Esophagus muscularis mucosa (tissue), 4 donors: Measurements from ENCODE around the gene HPS4. TPM values are rescaled to one million over a fixed set of nuclear protein-coding genes. Genes with fewer than 3 reads are reported as not detected.

Source experiments
- DNase-seq: peaks from one replicate; pipeline ENCODE4 v3.0.0-alpha.2; 2017; ENCODE audit errors: extremely low spot score
- H3K27ac ChIP-seq, 4 donors: fragments of 200-600 bp; sonication (generic); replicated peaks in 1 of 4; 1 replicate in 3 of 4; 2 replicates in 1 of 4; pipeline ENCODE4 v1.5.1; 2016 to 2019; ENCODE audit warnings: mild to moderate bottlenecking in 1 of 4
- H3K27me3 ChIP-seq, 4 donors: fragments of 200-600 bp; sonication (generic); one replicate each; pipeline versions ENCODE4 v1.5.1 to v1.6.0; 2016 to 2019
- H3K36me3 ChIP-seq, 4 donors: fragments of 200-600 bp; sonication (generic); one replicate each; pipeline ENCODE4 v1.5.1; 2016 to 2019
- H3K4me1 ChIP-seq, 4 donors: fragments of 200-600 bp; sonication (generic); one replicate each; pipeline ENCODE4 v1.5.1; 2016 to 2019
- H3K4me3 ChIP-seq, 4 donors: fragments of 200-600 bp; sonication (generic); 1 replicate in 2 of 4; 2 replicates in 2 of 4; pipeline ENCODE4 v1.5.1; 2016 to 2019; ENCODE audit warnings: mild to moderate bottlenecking in 4 of 4, moderate library complexity in 1 of 4
- H3K9me3 ChIP-seq, 4 donors: fragments of 200-600 bp; sonication (generic); 1 replicate in 3 of 4; 2 replicates in 1 of 4; pipeline ENCODE4 v1.5.1; 2016 to 2019
- EP300 ChIP-seq: sonication (generic); formaldehyde crosslinking; IDR thresholded peaks from one replicate; pipeline ENCODE4 v1.6.1; 2017; ENCODE audit warnings: antibody characterized with exemption
- POLR2A ChIP-seq: fragments of 450-650 bp; IDR thresholded peaks from one replicate; pipeline ENCODE4 v1.6.1; 2017; ENCODE audit warnings: antibody characterized with exemption, moderate library complexity, mild to moderate bottlenecking, low read depth
- POLR2AphosphoS5 ChIP-seq, 2 donors: sonication (generic); formaldehyde crosslinking; IDR thresholded peaks; one replicate each; pipeline ENCODE4 v1.6.1; 2017; ENCODE audit warnings: antibody characterized with exemption in 2 of 2
- WGBS: methylation state at CpG from one replicate; pipeline ENCODE4 v1.1.5; 2018; 5-methylcytosine and 5-hydroxymethylcytosine counted together
- intact Hi-C: fragments of 100-400 bp; cut with DNase I; formaldehyde crosslinking; loops from one replicate; pipeline ENCODE4 v1.15.1; 2023
- total RNA-seq, 4 donors: library from RNA; depleted of rRNA; stranded (reverse); fragments of >200 nt; gene quantifications; one replicate each; pipeline versions ENCODE4 v1.1.0 to v1.2.1, GENCODE V29; 2016
- TF ChIP-seq, protein P1 (sequence below), 3 experiments: fragments of 200-600 bp in 2 of 3; fragments of 450-650 bp in 1 of 3; sonication (generic) in 2 of 3; IDR thresholded peaks; one replicate each; pipeline ENCODE4 v1.5.1; 2017 to 2019; ENCODE audit warnings: antibody characterized with exemption in 3 of 3, mild to moderate bottlenecking in 2 of 3, moderate library complexity in 1 of 3

HPS4 gene
- total RNA-seq, 4 donors from 2014 or later, result 15.4 to 17.9 (median 17.5) TPM

- intact Hi-C loops, result no loop called here
- no peak overlapping the region for H3K4me3 ChIP-seq
- H3K4me1 ChIP-seq, result peaks cover 0 to under 1% (median under 1%) of the 10 kb centered on the region in 4 donors
- peaks cover 34 to 83% (median 77%) of the 10 kb centered on the region in 4 donors for H3K36me3 ChIP-seq
- 86% methylated on average over 5 of the region's 5 CpGs for WGBS
- TF ChIP-seq POLR2A (no peak), EP300 (no peak), POLR2AphosphoS5 (IDR thresholded peaks at IDR 0.05) (no peak)
- TF ChIP-seq, protein P1, sequence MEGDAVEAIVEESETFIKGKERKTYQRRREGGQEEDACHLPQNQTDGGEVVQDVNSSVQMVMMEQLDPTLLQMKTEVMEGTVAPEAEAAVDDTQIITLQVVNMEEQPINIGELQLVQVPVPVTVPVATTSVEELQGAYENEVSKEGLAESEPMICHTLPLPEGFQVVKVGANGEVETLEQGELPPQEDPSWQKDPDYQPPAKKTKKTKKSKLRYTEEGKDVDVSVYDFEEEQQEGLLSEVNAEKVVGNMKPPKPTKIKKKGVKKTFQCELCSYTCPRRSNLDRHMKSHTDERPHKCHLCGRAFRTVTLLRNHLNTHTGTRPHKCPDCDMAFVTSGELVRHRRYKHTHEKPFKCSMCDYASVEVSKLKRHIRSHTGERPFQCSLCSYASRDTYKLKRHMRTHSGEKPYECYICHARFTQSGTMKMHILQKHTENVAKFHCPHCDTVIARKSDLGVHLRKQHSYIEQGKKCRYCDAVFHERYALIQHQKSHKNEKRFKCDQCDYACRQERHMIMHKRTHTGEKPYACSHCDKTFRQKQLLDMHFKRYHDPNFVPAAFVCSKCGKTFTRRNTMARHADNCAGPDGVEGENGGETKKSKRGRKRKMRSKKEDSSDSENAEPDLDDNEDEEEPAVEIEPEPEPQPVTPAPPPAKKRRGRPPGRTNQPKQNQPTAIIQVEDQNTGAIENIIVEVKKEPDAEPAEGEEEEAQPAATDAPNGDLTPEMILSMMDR (IDR thresholded peaks at IDR 0.05), result no peak
- no peak for DNase-seq
- no peaks in the 10 kb centered on the region for H3K27me3 ChIP-seq
- H3K27ac ChIP-seq, result no peak overlapping the region
- no peaks in the 10 kb centered on the region for H3K9me3 ChIP-seq
Measured at GRCh38 chr22:26453812-26454500, 29.6 kb downstream of the HPS4 start.

- Histone ChIP-seq H3K27me3 (no peaks in the 10 kb centered on the region), H3K9me3 (no peaks in the 10 kb centered on the region), H3K4me1 (peaks cover 0 to 7% (median 4%) of the 10 kb centered on the region in 4 donors), H3K27ac (no peak overlapping the region), H3K4me3 (no peak overlapping the region), H3K36me3 (peaks cover 32 to 75% (median 72%) of the 10 kb centered on the region in 4 donors)
- no peak for DNase-seq
- WGBS, result 95% methylated on average over 9 of the region's 9 CpGs
- TF ChIP-seq POLR2A (no peak), POLR2AphosphoS5 (IDR thresholded peaks at IDR 0.05) (no peak), EP300 (no peak)
- TF ChIP-seq, protein P1 (IDR thresholded peaks at IDR 0.05), result no peak
- intact Hi-C loops, result no loop called here
Measured at GRCh38 chr22:26453216-26453615, 30.4 kb downstream of the HPS4 start.

DNA sequence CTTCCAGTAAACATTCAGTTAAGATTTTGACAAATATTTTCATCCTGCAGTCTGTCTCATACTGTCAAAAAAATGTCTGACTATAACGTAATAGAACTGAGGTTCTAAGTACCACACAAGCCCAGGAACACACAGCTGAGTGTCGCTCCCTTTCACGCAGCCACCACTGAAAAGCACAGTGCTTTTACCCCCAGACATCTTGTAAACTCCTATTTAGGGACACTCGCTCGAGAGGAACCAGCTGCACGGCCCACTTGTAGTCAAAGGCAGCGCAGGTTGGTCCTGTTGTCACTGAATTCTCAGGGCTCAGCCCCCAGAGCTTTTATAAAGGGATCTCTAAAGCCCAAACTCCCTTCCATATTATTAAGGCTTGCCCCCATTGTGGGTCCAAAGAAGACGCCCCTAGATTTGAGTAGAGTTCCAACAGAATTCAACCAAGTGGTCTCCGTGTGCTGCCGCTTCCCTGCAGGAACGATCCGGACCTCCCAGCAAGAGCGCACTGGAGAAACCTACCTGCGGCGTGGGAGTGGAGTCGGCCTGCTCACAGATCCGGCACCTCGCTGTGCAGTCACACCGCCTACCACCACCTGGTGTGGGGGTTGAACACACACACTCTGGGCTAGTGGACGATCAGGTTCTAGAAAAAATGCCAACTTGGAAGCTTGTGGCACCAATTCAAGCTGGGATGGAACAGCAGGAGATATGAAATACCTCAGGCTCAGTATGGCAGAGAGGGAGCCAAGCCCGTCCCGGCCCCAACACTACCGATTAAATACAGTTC, 31.2 kb downstream of the HPS4 start:
- Histone ChIP-seq H3K4me3 (no peak overlapping the region), H3K36me3 (peaks cover 24 to 67% (median 64%) of the 10 kb centered on the region in 4 donors), H3K27ac (no peak overlapping the region), H3K27me3 (no peaks in the 10 kb centered on the region), H3K4me1 (peaks cover 0 to 15% (median 8%) of the 10 kb centered on the region in 4 donors), H3K9me3 (no peaks in the 10 kb centered on the region)
- TF ChIP-seq POLR2AphosphoS5 (IDR thresholded peaks at IDR 0.05), result no peak
- no peak for TF ChIP-seq POLR2A
- TF ChIP-seq EP300, result no peak
- TF ChIP-seq, protein P1 (IDR thresholded peaks at IDR 0.05), result no peak
- intact Hi-C loops, result no loop called here
- DNase-seq, result no peak
- WGBS, result 88% methylated on average over 23 of the region's 23 CpGs

- intact Hi-C loops, result no loop called here
- H3K9me3 ChIP-seq, result no peaks in the 10 kb centered on the region
- H3K4me1 ChIP-seq, result peaks cover 0 to 17% (median 9%) of the 10 kb centered on the region in 4 donors
- H3K27me3 ChIP-seq, result no peaks in the 10 kb centered on the region
- no peak overlapping the region for H3K27ac ChIP-seq
- DNase-seq, result no peak
- no peak overlapping the region for H3K4me3 ChIP-seq
- TF ChIP-seq POLR2A, result no peak
- TF ChIP-seq, protein P1 (IDR thresholded peaks at IDR 0.05), result no peak
- peaks cover 18 to 49% (median 47%) of the 10 kb centered on the region in 4 donors for H3K36me3 ChIP-seq
- 92% methylated on average over 9 of the region's 9 CpGs for WGBS
Measured at GRCh38 chr22:26450453-26451185, 33.0 kb downstream of the HPS4 start.
